Neuronal stem cell (in vitro differentiated cells): ENCODE measurements around the gene GALR2.
A peak's percentile ranks its signal among the peaks of the same experiment; 100 is the strongest.

Source experiments
- DNase-seq: peaks from one replicate; pipeline ENCODE4 v3.0.0-alpha.2; 2013; ENCODE audit warnings: low spot score
- H2AFZ ChIP-seq: one replicate; pipeline ENCODE4 v1.6.1; 2013; ENCODE audit warnings: mild to moderate bottlenecking, low read length, inconsistent platforms
- H2AK5ac ChIP-seq: 2 replicates; pipeline ENCODE4 v1.6.1; 2013; ENCODE audit warnings: low read depth, mild to moderate bottlenecking, inconsistent platforms, low read length, moderate library complexity, mixed read lengths
- H2BK120ac ChIP-seq: 2 replicates; pipeline ENCODE4 v1.6.1; 2013; ENCODE audit warnings: low read depth, mild to moderate bottlenecking, inconsistent platforms, low read length, moderate library complexity, mixed read lengths
- H2BK12ac ChIP-seq: one replicate; pipeline ENCODE4 v1.6.1; 2013; ENCODE audit warnings: low read length, inconsistent platforms
- H2BK15ac ChIP-seq: 2 replicates; pipeline ENCODE4 v1.6.1; 2013; ENCODE audit warnings: mild to moderate bottlenecking, low read length, inconsistent platforms, mixed read lengths
- H2BK5ac ChIP-seq: one replicate; pipeline ENCODE4 v1.6.1; 2013; ENCODE audit warnings: inconsistent platforms, mild to moderate bottlenecking, low read length, moderate library complexity
- H3K14ac ChIP-seq: one replicate; pipeline ENCODE4 v1.6.1; 2013; ENCODE audit warnings: low read length, inconsistent platforms
- H3K18ac ChIP-seq: 2 replicates; pipeline ENCODE4 v1.6.1; 2013; ENCODE audit warnings: low read length, inconsistent platforms
- H3K23ac ChIP-seq: 2 replicates; pipeline ENCODE4 v1.6.1; 2013; ENCODE audit warnings: low read depth, mild to moderate bottlenecking, mixed read lengths, low read length, inconsistent platforms; ENCODE audit not compliant: poor library complexity
- H3K27ac ChIP-seq: replicated peaks from 3 replicates; pipeline ENCODE4 v1.5.1; 2013; ENCODE audit warnings: low read length, inconsistent platforms
- H3K27me3 ChIP-seq, 3 experiments: 2 replicates each; pipeline ENCODE4 v1.6.1; 2013; ENCODE audit warnings: low read length in 3 of 3, mild to moderate bottlenecking in 2 of 3, inconsistent platforms in 1 of 3, low read depth in 1 of 3, mixed read lengths in 1 of 3, moderate library complexity in 1 of 3; ENCODE audit not compliant: control insufficient read depth in 3 of 3, insufficient read depth in 3 of 3
- H3K36me3 ChIP-seq, 2 donors: replicated peaks in 1 of 2; 2 replicates each; pipeline ENCODE4 v1.6.1; 2013; ENCODE audit warnings: low read length in 2 of 2; ENCODE audit not compliant: control insufficient read depth in 2 of 2, insufficient read depth in 2 of 2
- H3K4ac ChIP-seq: 2 replicates; pipeline ENCODE4 v1.6.1; 2013; ENCODE audit warnings: inconsistent platforms, mild to moderate bottlenecking, low read length, moderate library complexity
- H3K4me1 ChIP-seq, 2 donors: 1 replicate in 1 of 2; 2 replicates in 1 of 2; pipeline ENCODE4 v1.6.1; 2013; ENCODE audit warnings: low read length in 2 of 2, low read depth in 1 of 2; ENCODE audit not compliant: control insufficient read depth in 2 of 2, insufficient read depth in 1 of 2
- H3K4me2 ChIP-seq: one replicate; pipeline ENCODE4 v1.6.1; 2013; ENCODE audit warnings: mild to moderate bottlenecking, low read length, inconsistent platforms; ENCODE audit not compliant: insufficient read depth, poor library complexity, severe bottlenecking
- H3K4me3 ChIP-seq, 2 donors: 2 replicates each; pipeline ENCODE4 v1.5.1; 2013; ENCODE audit warnings: low read length in 2 of 2, mild to moderate bottlenecking in 2 of 2, inconsistent platforms in 1 of 2, moderate library complexity in 1 of 2
- H3K79me1 ChIP-seq: one replicate; pipeline ENCODE4 v1.6.1; 2013; ENCODE audit warnings: low read depth, mild to moderate bottlenecking, inconsistent platforms, low read length, moderate library complexity
- H3K9ac ChIP-seq: one replicate; pipeline ENCODE4 v1.6.1; 2013; ENCODE audit warnings: mild to moderate bottlenecking, low read depth, low read length, inconsistent platforms; ENCODE audit not compliant: poor library complexity
- H3K9me3 ChIP-seq, 2 donors: replicated peaks in 1 of 2; 2 replicates each; pipeline versions ENCODE3 to v1.6.1; 2013; ENCODE audit warnings: low read length in 2 of 2, mild to moderate bottlenecking in 2 of 2, inconsistent platforms in 1 of 2, low read depth in 1 of 2, mixed read lengths in 1 of 2, moderate library complexity in 1 of 2; ENCODE audit not compliant: control insufficient read depth in 2 of 2, insufficient read depth in 1 of 2
- H4K8ac ChIP-seq: one replicate; pipeline ENCODE4 v1.6.1; 2013; ENCODE audit warnings: low read depth, mild to moderate bottlenecking, inconsistent platforms, low read length, moderate library complexity
- H4K91ac ChIP-seq: one replicate; pipeline ENCODE4 v1.6.1; 2013; ENCODE audit warnings: low read length, low read depth, mild to moderate bottlenecking, inconsistent platforms; ENCODE audit not compliant: poor library complexity
- WGBS, 2 donors: extraction: QIAGEN DNeasy Blood & Tissue Kit; methylation state at CpG; one replicate each; pipeline ENCODE4 v1.1.7; 2013; ENCODE audit warnings: missing lambda C conversion rate in 2 of 2, mixed read lengths in 1 of 2; ENCODE audit not compliant: insufficient read length in 2 of 2, insufficient replicate concordance in 1 of 2; ENCODE audit errors: extremely low coverage in 2 of 2; 5-methylcytosine and 5-hydroxymethylcytosine counted together

GALR2 gene

DNA sequence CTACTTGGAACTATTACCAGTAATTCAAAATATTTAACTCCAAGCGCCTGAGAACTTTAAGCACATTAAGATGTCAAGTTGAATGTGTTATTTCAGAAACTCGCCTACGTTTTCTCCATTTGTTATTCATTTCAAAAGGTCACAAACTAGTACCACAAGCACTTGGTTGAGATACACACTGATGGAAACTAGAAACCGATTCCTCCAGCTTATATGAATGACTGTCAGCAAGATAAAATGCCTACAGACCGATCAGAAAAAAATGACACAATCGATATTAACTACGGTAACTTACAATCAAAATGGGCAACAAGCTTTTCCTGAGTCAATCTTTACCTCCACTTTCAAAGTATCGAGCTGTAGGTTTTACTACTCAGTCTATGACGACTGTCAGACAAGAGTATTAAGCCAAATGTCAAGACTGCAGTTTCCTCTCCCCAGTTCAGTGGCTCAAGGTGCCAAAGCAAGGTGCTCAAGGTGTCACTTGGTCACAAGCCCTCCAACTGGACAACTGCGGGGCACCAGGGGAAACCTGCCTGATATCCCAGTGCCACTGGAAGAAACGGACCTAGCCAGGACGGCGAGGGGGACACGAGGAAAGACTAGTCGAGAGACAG lies 2.9 kb upstream of the GALR2 start:
- Histone ChIP-seq H3K9me3 (peaks cover 0 to 3% of the 10 kb centered on the region in 2 donors), H3K4me2 (peak overlapping the region; percentile 98), H4K8ac (no peak overlapping the region), H3K23ac (no peak overlapping the region), H3K9ac (peak overlapping the region; percentile 87), H3K27me3 (peaks cover 24 to 33% (median 33%) of the 10 kb centered on the region in 3 experiments), H4K91ac (no peak overlapping the region), H3K4me1 (peaks cover 6% of the 10 kb centered on the region in 2 donors), H2AK5ac (no peak overlapping the region), H3K36me3 (peaks cover 4 to 26% of the 10 kb centered on the region in 2 donors), H3K79me1 (peaks cover 10% of the 10 kb centered on the region), H2AFZ (peak overlapping the region; percentile 89), H2BK15ac (no peak overlapping the region), H3K4me3 (peak overlapping the region; percentile 83 to 89), H3K27ac (no peak overlapping the region), H3K14ac (no peak overlapping the region), H2BK5ac (no peak overlapping the region), H3K4ac (no peak overlapping the region), H3K18ac (no peak overlapping the region), H2BK120ac (no peak overlapping the region), H2BK12ac (no peak overlapping the region)
- WGBS, 2 donors: no CpG with 5 or more reads among the region's 15 CpGs
- no peak for DNase-seq

DNA sequence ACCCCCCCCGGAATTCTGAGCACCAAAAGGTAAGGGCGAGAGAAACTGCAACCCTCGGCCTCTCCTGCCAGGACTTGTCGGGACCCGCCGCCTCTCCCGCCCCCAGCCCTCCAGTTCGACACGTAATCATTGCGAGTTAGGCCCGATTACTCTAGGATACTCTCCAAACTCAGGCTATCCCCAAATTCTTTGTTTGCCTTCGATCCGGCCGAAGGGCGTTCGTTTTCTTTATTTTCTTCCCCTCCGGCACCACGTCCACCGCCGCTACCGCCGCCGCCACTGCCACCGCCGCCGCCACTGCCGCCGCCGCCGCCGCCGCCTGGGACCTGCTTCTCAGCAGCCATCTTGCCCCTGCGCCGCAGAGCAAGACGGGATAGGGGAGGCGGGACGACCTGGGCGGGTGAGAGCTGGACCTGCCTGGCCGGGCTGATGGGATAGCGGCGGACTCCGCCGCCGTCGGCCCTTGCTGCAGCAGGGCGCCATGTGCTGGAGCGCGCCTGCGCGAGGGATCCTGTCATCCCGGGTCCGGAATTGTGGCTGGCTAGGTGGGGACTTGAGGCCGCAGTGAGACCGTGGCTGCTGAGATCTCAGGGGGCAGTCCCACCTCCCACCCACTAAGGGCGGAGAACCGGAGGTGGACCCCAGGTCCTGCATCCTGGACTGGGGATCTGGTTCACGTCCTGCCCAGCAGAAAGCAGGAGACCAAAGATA lies 2.3 kb upstream of the GALR2 start, which contains the start of gene SRP68:
Gene SRP68, minus strand, starts transcription at position 370 of the 711 bp plus-strand sequence. Its CDS starts 26 bp downstream, at position 344.
- Histone ChIP-seq H3K18ac (peak within 1 kb of the TSS; percentile 66), H3K23ac (peak within 1 kb of the TSS; percentile 96), H3K4ac (no peak within 1 kb of the TSS), H3K9ac (peak within 1 kb of the TSS; percentile 93), H3K27me3 (peaks cover 31 to 40% (median 38%) of the 10 kb centered on the region in 3 experiments), H2BK120ac (no peak within 1 kb of the TSS), H4K8ac (no peak within 1 kb of the TSS), H2AK5ac (peak within 1 kb of the TSS; percentile 71), H2AFZ (peak within 1 kb of the TSS; percentile 89), H3K9me3 (peaks cover 0 to 3% of the 10 kb centered on the region in 2 donors), H2BK5ac (no peak within 1 kb of the TSS), H3K4me1 (peaks cover 6 to 10% of the 10 kb centered on the region in 2 donors), H3K4me2 (peak within 1 kb of the TSS; percentile 98), H3K79me1 (peaks cover 10% of the 10 kb centered on the region), H3K14ac (peak within 1 kb of the TSS; percentile 22), H4K91ac (no peak within 1 kb of the TSS), H2BK12ac (no peak within 1 kb of the TSS), H3K27ac (no peak within 1 kb of the TSS), H2BK15ac (peak within 1 kb of the TSS; percentile 70), H3K4me3 (peak within 1 kb of the TSS; percentile 83 to 89), H3K36me3 (peaks cover 0 to 20% of the 10 kb centered on the region in 2 donors)
- no CpG with 5 or more reads among the region's 57 CpGs for WGBS, 2 donors
- DNase-seq: peak; percentile 88

DNA sequence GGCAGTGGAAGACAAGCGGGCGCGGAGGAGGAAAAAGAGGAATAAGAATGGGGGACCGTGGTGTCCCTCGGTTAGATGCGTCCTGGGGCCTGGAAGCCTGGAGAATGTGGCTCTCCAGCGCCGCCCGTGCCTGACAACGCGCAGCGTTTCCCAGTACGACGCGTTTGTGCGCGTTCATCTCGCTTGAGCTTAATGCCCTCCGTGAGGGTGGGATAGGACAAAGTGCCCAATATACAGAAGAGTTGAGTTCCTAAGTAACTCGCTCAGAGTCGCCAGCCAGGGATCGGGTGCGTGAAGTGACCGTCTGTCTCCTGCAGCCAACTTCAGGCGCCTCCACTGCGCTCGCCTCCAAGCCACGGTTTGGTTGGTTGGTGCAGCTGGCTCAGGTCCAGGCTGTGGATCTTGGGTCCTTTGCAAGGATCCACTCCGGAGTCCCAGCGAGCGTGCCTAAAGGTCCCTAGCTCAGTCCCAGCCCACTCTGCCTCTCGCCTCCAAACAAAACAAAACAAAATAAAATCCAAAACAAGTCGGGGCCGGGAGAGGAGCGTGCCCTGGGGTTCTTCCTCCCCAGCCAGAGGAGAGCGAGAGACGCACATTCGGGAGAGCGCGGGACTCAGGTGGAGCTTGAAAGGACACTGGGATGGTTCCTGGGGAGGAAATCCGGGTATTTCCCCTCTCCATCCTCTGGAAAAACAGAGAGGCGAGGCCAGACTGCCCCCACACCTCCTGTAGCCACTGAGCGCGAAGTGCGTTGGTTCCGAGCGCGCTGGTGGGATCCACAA lies 974 bp downstream of the GALR2 start:
- H3K27me3 ChIP-seq: peaks cover 38 to 65% (median 38%) of the 10 kb centered on the region in 3 experiments
- H2BK15ac ChIP-seq: no peak overlapping the region
- peak overlapping the region; percentile 35 to 51 for H3K4me3 ChIP-seq
- no peak overlapping the region for H3K9ac ChIP-seq
- H3K27ac ChIP-seq: no peak overlapping the region
- no peaks in the 10 kb centered on the region for H3K36me3 ChIP-seq
- no peak overlapping the region for H2BK5ac ChIP-seq
- peak overlapping the region; percentile 66 for H3K4me2 ChIP-seq
- H2AK5ac ChIP-seq: no peak overlapping the region
- DNase-seq: no peak
- no peak overlapping the region for H2BK12ac ChIP-seq
- peaks cover 5% of the 10 kb centered on the region for H3K79me1 ChIP-seq
- no peak overlapping the region for H3K18ac ChIP-seq
- peak overlapping the region; percentile 92 for H2AFZ ChIP-seq
- H3K4me1 ChIP-seq: peaks cover 20 to 22% of the 10 kb centered on the region in 2 donors
- no peak overlapping the region for H4K91ac ChIP-seq
- H3K23ac ChIP-seq: peak overlapping the region; percentile 70
- no CpG with 5 or more reads among the region's 48 CpGs for WGBS, 2 donors
- H3K14ac ChIP-seq: no peak overlapping the region
- no peak overlapping the region for H2BK120ac ChIP-seq
- H3K9me3 ChIP-seq: peaks cover 0 to 5% of the 10 kb centered on the region in 2 donors
- no peak overlapping the region for H4K8ac ChIP-seq
- no peak overlapping the region for H3K4ac ChIP-seq
